Measurements from ENCODE around the gene GGT5.

DNA sequence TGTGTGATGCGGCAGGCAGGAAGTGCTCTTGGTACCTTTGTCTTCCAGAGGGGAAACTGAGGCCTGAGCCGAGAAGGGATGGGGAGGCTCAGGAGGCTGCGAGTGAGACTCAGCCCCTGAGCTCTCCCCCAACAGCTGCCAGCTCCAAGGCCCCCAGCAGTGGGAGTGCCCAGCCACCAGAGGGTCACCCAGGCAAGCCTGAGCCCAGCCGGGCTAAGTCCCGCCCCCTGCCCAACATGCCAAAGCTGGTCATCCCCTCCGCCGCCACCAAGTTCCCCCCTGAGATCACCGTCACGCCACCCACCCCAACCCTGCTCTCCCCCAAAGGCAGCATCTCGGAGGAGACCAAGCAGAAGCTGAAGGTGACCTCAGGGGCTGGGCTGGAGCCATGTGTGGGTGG lies 67.4 kb downstream of the GGT5 start:
- TF ChIP-seq, protein P1, sequence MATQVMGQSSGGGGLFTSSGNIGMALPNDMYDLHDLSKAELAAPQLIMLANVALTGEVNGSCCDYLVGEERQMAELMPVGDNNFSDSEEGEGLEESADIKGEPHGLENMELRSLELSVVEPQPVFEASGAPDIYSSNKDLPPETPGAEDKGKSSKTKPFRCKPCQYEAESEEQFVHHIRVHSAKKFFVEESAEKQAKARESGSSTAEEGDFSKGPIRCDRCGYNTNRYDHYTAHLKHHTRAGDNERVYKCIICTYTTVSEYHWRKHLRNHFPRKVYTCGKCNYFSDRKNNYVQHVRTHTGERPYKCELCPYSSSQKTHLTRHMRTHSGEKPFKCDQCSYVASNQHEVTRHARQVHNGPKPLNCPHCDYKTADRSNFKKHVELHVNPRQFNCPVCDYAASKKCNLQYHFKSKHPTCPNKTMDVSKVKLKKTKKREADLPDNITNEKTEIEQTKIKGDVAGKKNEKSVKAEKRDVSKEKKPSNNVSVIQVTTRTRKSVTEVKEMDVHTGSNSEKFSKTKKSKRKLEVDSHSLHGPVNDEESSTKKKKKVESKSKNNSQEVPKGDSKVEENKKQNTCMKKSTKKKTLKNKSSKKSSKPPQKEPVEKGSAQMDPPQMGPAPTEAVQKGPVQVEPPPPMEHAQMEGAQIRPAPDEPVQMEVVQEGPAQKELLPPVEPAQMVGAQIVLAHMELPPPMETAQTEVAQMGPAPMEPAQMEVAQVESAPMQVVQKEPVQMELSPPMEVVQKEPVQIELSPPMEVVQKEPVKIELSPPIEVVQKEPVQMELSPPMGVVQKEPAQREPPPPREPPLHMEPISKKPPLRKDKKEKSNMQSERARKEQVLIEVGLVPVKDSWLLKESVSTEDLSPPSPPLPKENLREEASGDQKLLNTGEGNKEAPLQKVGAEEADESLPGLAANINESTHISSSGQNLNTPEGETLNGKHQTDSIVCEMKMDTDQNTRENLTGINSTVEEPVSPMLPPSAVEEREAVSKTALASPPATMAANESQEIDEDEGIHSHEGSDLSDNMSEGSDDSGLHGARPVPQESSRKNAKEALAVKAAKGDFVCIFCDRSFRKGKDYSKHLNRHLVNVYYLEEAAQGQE (IDR thresholded peaks at IDR 0.05; ENCODE audit: low read depth), result no peak
- TF ChIP-seq CREB1 (IDR thresholded peaks at IDR 0.05; ENCODE audit: low read depth), result no peak
- no peak for TF ChIP-seq EP300 (IDR thresholded peaks at IDR 0.05; ENCODE audit: borderline replicate concordance)
- no peak for TF ChIP-seq YY1 (IDR thresholded peaks at IDR 0.05; ENCODE audit: low read depth)
- TF ChIP-seq FOXM1 (IDR thresholded peaks at IDR 0.05; ENCODE audit: borderline replicate concordance, low read depth), result no peak
- TF ChIP-seq RAD21 (IDR thresholded peaks at IDR 0.05; ENCODE audit: low read depth), result no peak
- no peak for TF ChIP-seq NFIC (IDR thresholded peaks at IDR 0.05)
- TF ChIP-seq, protein P2, sequence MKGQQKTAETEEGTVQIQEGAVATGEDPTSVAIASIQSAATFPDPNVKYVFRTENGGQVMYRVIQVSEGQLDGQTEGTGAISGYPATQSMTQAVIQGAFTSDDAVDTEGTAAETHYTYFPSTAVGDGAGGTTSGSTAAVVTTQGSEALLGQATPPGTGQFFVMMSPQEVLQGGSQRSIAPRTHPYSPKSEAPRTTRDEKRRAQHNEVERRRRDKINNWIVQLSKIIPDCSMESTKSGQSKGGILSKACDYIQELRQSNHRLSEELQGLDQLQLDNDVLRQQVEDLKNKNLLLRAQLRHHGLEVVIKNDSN (IDR thresholded peaks at IDR 0.05), result no peak
- TF ChIP-seq CEBPB (IDR thresholded peaks at IDR 0.05), result no peak
- TF ChIP-seq, protein P3, sequence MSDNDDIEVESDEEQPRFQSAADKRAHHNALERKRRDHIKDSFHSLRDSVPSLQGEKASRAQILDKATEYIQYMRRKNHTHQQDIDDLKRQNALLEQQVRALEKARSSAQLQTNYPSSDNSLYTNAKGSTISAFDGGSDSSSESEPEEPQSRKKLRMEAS (IDR thresholded peaks at IDR 0.05), result no peak
- TF ChIP-seq TAF1 (IDR thresholded peaks at IDR 0.05; ENCODE audit: low read depth), result no peak
- no peak for TF ChIP-seq TEAD4 (IDR thresholded peaks at IDR 0.05)
- no peak for TF ChIP-seq TCF12 (IDR thresholded peaks at IDR 0.05; ENCODE audit: low read depth)

All from Ishikawa (cell line).